HepG2 (cell line): Measurements from ENCODE around the gene RBCK1. TPM values are rescaled to one million over a fixed set of nuclear protein-coding genes. Genes with fewer than 3 reads are reported as not detected.

Experiments used
- AGO1 ChIP-seq: fragments of 200-400 bp; formaldehyde crosslinking; IDR thresholded peaks from 2 replicates; pipeline ENCODE4 v1.6.1; 2017; ENCODE audit warnings: mild to moderate bottlenecking, low read depth, low read length, moderate library complexity; ENCODE audit not compliant: poor library complexity, severe bottlenecking
- ARID2 ChIP-seq: sonication (generic); formaldehyde crosslinking; IDR thresholded peaks from 2 replicates; pipeline ENCODE4 v1.8.1; 2022; ENCODE audit warnings: mild to moderate bottlenecking, missing genetic modification reagents, borderline replicate concordance
- ATRX ChIP-seq: sonication (generic); formaldehyde crosslinking; IDR thresholded peaks from 2 replicates; pipeline ENCODE4 v1.4.0; 2020; ENCODE audit warnings: missing genetic modification reagents, borderline replicate concordance
- CCAR2 ChIP-seq: fragments of 200-400 bp; formaldehyde crosslinking; optimal IDR thresholded peaks from 2 replicates; pipeline ENCODE3; 2018; ENCODE audit warnings: low read depth, mild to moderate bottlenecking, low read length, moderate library complexity
- CSRNP2 ChIP-seq: sonication (generic); formaldehyde crosslinking; conservative IDR thresholded peaks from 2 replicates; pipeline ENCODE4 v1.8.0; 2022; ENCODE audit warnings: low read depth, missing genetic modification reagents
- FIP1L1 ChIP-seq: fragments of 200-400 bp; formaldehyde crosslinking; IDR thresholded peaks from 2 replicates; pipeline ENCODE4 v1.6.1; 2018; ENCODE audit warnings: low read depth, mild to moderate bottlenecking, low read length, moderate library complexity, borderline replicate concordance; ENCODE audit not compliant: insufficient read depth
- GATA4 ChIP-seq: sonication (generic); IDR thresholded peaks from 2 replicates; pipeline ENCODE4 v1.6.1; 2016; ENCODE audit warnings: antibody characterized with exemption, low read depth, borderline replicate concordance
- MBNL3 ChIP-seq: fragments of 250-450 bp; sonication (Bioruptor Pico); conservative IDR thresholded peaks from 2 replicates; pipeline ENCODE4 v1.8.0; 2022; ENCODE audit warnings: mild to moderate bottlenecking, inconsistent platforms
- NFYC ChIP-seq: IDR thresholded peaks from 2 replicates; pipeline ENCODE4 v1.6.1; 2016; ENCODE audit warnings: missing genetic modification reagents, missing compliant biosample characterization
- PCBP2 ChIP-seq: fragments of 200-400 bp; formaldehyde crosslinking; optimal IDR thresholded peaks from 2 replicates; pipeline ENCODE3; 2018; ENCODE audit warnings: low read length, low read depth; ENCODE audit not compliant: poor library complexity, severe bottlenecking
- RAD21 ChIP-seq: fragments of 450-650 bp; formaldehyde crosslinking; IDR thresholded peaks from 2 replicates; pipeline ENCODE4 v1.5.0; 2020; ENCODE audit warnings: mild to moderate bottlenecking
- SMAD1 ChIP-seq: sonication (generic); formaldehyde crosslinking; IDR thresholded peaks from 2 replicates; pipeline ENCODE4 v1.4.0; 2020; ENCODE audit warnings: missing genetic modification reagents, low read depth, mild to moderate bottlenecking, borderline replicate concordance
- SP5 ChIP-seq: IDR thresholded peaks from 2 replicates; pipeline ENCODE4 v1.6.1; 2016; ENCODE audit warnings: low read depth, borderline replicate concordance
- SRF ChIP-seq: IDR thresholded peaks from 2 replicates; pipeline ENCODE4 v1.6.1; 2011; ENCODE audit warnings: mild to moderate bottlenecking, low read depth, low read length, moderate library complexity
- TAF15 ChIP-seq: fragments of 200-400 bp; formaldehyde crosslinking; IDR thresholded peaks from one replicate; pipeline ENCODE4 v1.6.1; 2018; ENCODE audit warnings: mild to moderate bottlenecking, low read depth, low read length; ENCODE audit not compliant: poor library complexity, severe bottlenecking
- ZBTB3 ChIP-seq: sonication (generic); formaldehyde crosslinking; IDR thresholded peaks from 2 replicates; pipeline ENCODE4 v1.4.0; 2020; ENCODE audit warnings: low read depth, mild to moderate bottlenecking, moderate library complexity, missing genetic modification reagents, borderline replicate concordance
- ZFP41 ChIP-seq: sonication (generic); formaldehyde crosslinking; IDR thresholded peaks from 2 replicates; pipeline ENCODE4 v1.4.0; 2020; ENCODE audit warnings: mild to moderate bottlenecking, missing genetic modification reagents, borderline replicate concordance
- ZNF17 ChIP-seq: sonication (generic); formaldehyde crosslinking; IDR thresholded peaks from 2 replicates; pipeline ENCODE4 v1.5.0; 2020; ENCODE audit warnings: mild to moderate bottlenecking, missing genetic modification reagents
- ZNF225 ChIP-seq: sonication (generic); formaldehyde crosslinking; IDR thresholded peaks from 2 replicates; pipeline ENCODE4 v1.4.0; 2020; ENCODE audit warnings: mild to moderate bottlenecking, missing genetic modification reagents
- ZNF441 ChIP-seq: sonication (generic); formaldehyde crosslinking; IDR thresholded peaks from 2 replicates; pipeline ENCODE4 v1.7.0; 2021; ENCODE audit warnings: missing genetic modification reagents, borderline replicate concordance
- ZNF670 ChIP-seq: sonication (generic); formaldehyde crosslinking; IDR thresholded peaks from 2 replicates; pipeline ENCODE4 v1.8.0; 2022; ENCODE audit warnings: mild to moderate bottlenecking, missing genetic modification reagents, borderline replicate concordance
- ZNF816 ChIP-seq: sonication (generic); formaldehyde crosslinking; IDR thresholded peaks from 2 replicates; pipeline ENCODE4 v1.8.0; 2022; ENCODE audit warnings: missing genetic modification reagents, mild to moderate bottlenecking, borderline replicate concordance
- polyA plus RNA-seq, 8 experiments: library from polyadenylated mRNA; depleted of rRNA in 3 of 8; stranded (reverse) in 7 of 8; unstranded in 1 of 8; fragments of >200 nt; fragmentation: Illumina TruSeq in 4 of 8; extraction: Trizol in 4 of 8; gene quantifications; 2 replicates each; pipeline versions ENCODE4 v1.2.1 to v1.2.3, GENCODE V29; 2011 to 2016; ENCODE audit warnings: low read depth in 4 of 8, missing spikeins in 1 of 8, mixed read lengths in 1 of 8; ENCODE audit not compliant: insufficient read depth in 1 of 8
- total RNA-seq, 5 experiments: library from RNA; depleted of rRNA; stranded (reverse); fragments of >200 nt; fragmentation: Illumina TruSeq; extraction: Trizol; gene quantifications; 2 replicates each; pipeline ENCODE4 v1.2.3, GENCODE V29; 2016; ENCODE audit warnings: low read depth in 1 of 5
- TF ChIP-seq, protein P1 (sequence below): sonication (generic); formaldehyde crosslinking; IDR thresholded peaks from 2 replicates; pipeline ENCODE4 v1.8.1; 2023; ENCODE audit warnings: mild to moderate bottlenecking, inconsistent platforms, moderate library complexity, missing genetic modification reagents, borderline replicate concordance
- TF ChIP-seq, protein P2 (sequence below): sonication (generic); formaldehyde crosslinking; IDR thresholded peaks from 2 replicates; pipeline ENCODE4 v1.4.0; 2020; ENCODE audit warnings: missing genetic modification reagents, low read depth, mild to moderate bottlenecking, borderline replicate concordance

Gene RBCK1
- total and polyA plus RNA-seq, 2 of the 13 experiments (the other 11 are each of a cell fraction or from before 2014, with no cell fraction given): 149 to 215 TPM

DNA sequence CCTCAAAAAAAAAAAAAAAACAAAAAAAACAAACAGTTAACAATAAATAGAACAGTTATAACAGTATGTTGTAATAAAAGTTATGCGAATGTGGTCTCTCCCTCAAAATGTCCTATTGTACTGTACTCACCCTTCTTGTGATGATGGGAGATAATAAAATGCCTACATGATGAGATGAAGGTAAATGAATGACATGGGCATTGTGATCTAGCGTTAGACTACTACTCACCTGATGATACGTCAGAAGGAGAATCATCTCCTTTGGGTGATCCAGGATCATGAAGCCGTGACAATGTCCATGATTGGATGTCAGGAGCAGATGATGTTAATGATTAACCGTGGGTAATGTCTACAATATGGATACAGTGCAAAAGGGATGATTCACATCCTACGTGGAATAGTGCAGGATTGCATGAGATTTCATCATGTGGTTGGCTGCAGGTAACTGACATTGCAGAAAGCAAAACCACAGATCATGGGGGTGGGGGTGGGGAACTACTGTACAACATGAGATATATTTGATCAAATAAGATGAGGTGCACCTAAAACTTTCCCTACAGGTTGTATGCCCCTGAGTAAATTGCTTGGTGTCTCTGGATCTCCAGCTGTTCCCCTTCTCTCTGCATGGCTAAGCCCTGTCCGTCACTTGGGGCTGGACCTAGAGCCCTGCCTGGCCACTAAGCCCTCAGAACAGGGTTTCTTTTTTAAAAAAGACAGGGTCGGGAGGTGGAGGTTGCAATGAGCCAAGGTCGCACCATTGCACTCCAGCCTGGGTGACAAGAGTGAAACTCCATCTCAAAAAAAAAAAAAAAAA lies 6.2 kb upstream of the RBCK1 start (continued):
- TF ChIP-seq ZNF17 (CRISPR knock-in tag): no peak
- no peak for TF ChIP-seq CCAR2
- no peak for TF ChIP-seq AGO1
- TF ChIP-seq ARID2 (CRISPR knock-in tag): no peak
- peak; percentile 56; the same call in 1 of the 2 replicates for TF ChIP-seq ZBTB3 (CRISPR knock-in tag)
- TF ChIP-seq MBNL3 (CRISPR knock-in tag): no peak
- peak; percentile 9; the same call in 1 of the 2 replicates for TF ChIP-seq SRF
- TF ChIP-seq ATRX: no peak
- no peak; the same call in 1 of the 2 replicates for TF ChIP-seq ZNF670 (CRISPR knock-in tag)
- TF ChIP-seq NFYC (CRISPR knock-in tag): peak; percentile 88
- TF ChIP-seq ZFP41 (CRISPR knock-in tag): no peak
- no peak for TF ChIP-seq SMAD1 (CRISPR knock-in tag)
- no peak for TF ChIP-seq ZNF225 (CRISPR knock-in tag)
- TF ChIP-seq SP5 (CRISPR knock-in tag): peak; percentile 29; the same call in 1 of the 2 replicates
- peak; percentile 36; the same call in 1 of the 2 replicates for TF ChIP-seq RAD21 (CRISPR knock-in tag)
- TF ChIP-seq FIP1L1: no peak
- TF ChIP-seq GATA4: 0 out of 2 replicates have a peak, but pooled peaks have one; percentile 85
- no peak; the same call in 1 of the 2 replicates for TF ChIP-seq CSRNP2 (CRISPR knock-in tag)
- no peak for TF ChIP-seq PCBP2
- TF ChIP-seq ZNF816 (CRISPR knock-in tag): peak; percentile 4; the same call in 1 of the 2 replicates
- no peak for TF ChIP-seq TAF15
- no peak for TF ChIP-seq ZNF441
- TF ChIP-seq, protein P1, sequence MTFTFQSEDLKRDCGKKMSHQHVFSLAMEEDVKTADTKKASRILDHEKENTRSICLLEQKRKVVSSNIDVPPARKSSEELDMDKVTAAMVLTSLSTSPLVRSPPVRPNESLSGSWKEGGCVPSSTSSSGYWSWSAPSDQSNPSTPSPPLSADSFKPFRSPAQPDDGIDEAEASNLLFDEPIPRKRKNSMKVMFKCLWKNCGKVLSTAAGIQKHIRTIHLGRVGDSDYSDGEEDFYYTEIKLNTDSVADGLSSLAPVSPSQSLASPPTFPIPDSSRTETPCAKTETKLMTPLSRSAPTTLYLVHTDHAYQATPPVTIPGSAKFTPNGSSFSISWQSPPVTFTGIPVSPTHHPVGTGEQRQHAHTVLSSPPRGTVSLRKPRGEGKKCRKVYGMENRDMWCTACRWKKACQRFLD (CRISPR knock-in tag): no peak
- TF ChIP-seq, protein P2, sequence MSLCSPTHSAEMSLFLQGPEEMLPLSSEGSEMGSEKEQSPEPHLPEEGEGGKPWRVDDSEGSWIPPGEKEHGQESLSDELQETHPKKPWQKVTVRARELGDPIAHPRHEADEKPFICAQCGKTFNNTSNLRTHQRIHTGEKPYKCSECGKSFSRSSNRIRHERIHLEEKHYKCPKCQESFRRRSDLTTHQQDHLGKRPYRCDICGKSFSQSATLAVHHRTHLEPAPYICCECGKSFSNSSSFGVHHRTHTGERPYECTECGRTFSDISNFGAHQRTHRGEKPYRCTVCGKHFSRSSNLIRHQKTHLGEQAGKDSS (CRISPR knock-in tag): 0 out of 2 replicates have a peak, but pooled peaks have one; percentile 26
